Skin epidermis (tissue), 12 donors: ENCODE measurements around the gene ACOT2.
"Not testable (repeated sequence)": the region's sequence is repeated elsewhere in the genome, so short reads cannot be mapped to it uniquely, and the experiment has no call there.

Source experiments
- H3K27ac ChIP-seq, 21 experiments: fragments of 200-600 bp; sonication (generic) in 11 of 21; one replicate each; pipeline ENCODE4 v1.5.0; 2020; ENCODE audit warnings: mild to moderate bottlenecking in 3 of 21, inconsistent platforms in 2 of 21, moderate library complexity in 2 of 21
- H3K4me3 ChIP-seq, 7 experiments: fragments of 200-600 bp; sonication (generic) in 2 of 7; one replicate each; pipeline ENCODE4 v1.5.0; 2020; ENCODE audit warnings: inconsistent platforms in 2 of 7, mild to moderate bottlenecking in 2 of 7, moderate library complexity in 1 of 7

ACOT2 gene, protein sequence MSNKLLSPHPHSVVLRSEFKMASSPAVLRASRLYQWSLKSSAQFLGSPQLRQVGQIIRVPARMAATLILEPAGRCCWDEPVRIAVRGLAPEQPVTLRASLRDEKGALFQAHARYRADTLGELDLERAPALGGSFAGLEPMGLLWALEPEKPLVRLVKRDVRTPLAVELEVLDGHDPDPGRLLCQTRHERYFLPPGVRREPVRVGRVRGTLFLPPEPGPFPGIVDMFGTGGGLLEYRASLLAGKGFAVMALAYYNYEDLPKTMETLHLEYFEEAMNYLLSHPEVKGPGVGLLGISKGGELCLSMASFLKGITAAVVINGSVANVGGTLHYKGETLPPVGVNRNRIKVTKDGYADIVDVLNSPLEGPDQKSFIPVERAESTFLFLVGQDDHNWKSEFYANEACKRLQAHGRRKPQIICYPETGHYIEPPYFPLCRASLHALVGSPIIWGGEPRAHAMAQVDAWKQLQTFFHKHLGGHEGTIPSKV

DNA sequence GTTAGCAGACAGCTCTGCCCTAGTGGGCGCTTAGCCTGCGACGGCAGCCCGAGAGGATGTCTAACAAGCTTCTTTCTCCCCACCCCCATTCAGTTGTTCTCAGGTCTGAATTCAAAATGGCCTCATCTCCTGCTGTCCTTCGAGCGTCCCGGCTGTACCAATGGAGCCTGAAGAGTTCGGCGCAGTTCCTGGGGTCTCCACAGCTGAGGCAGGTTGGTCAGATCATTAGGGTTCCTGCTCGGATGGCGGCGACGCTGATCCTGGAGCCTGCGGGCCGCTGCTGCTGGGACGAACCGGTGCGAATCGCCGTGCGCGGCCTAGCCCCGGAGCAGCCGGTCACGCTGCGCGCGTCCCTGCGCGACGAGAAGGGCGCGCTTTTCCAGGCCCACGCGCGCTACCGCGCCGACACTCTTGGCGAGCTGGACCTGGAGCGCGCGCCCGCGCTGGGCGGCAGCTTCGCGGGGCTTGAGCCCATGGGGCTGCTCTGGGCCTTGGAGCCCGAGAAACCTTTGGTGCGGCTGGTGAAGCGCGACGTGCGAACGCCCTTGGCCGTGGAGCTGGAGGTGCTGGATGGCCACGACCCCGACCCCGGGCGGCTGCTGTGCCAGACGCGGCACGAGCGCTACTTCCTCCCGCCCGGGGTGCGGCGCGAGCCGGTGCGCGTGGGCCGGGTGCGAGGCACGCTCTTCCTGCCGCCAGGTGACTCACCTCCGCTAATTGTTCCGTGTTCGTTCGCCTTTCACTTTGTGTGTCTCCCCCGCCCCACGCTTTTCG is at the start of gene ACOT2:
Gene ACOT2 (plus strand): TSS at position 29 of the 774 bp plus-strand sequence. CDS start 28 bp downstream, at position 57.
- Histone ChIP-seq H3K4me3 (peak within 1 kb of the TSS; percentile 44 to 73 (median 52)), H3K27ac (peak within 1 kb of the TSS; percentile 75 to 95 (median 89))

DNA sequence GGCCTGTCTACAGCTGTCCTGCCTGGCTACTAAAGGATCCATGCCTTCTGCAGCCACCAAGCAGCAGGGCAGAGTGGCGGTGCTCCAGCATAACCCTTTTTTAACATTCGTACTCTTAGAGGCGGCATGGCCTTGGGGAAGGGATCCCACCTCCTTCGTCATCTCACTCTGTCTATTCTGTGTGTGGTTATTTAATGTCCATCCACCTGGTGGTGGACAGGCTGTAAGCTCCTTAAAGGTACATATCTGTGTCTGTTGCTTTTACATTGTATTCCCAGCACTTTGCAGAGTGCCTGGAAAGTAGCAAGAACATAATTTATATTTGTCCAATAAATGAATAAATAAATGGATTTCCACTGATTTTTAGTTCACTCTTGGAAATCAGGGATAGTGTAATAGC is 47.8 kb upstream of the ACOT2 start:
- Histone ChIP-seq H3K27ac (no peak overlapping the region), H3K4me3 (no peak overlapping the region)

- H3K4me3 ChIP-seq: no peak overlapping the region
- H3K27ac ChIP-seq: no peak overlapping the region
These were observed 44.5 kb upstream of the ACOT2 start for GRCh38 chr14:73524493-73524892.

GRCh38 chr14:73526036-73526984 is 42.7 kb upstream of the ACOT2 start:
- no peak overlapping the region for H3K4me3 ChIP-seq
- H3K27ac ChIP-seq: no peak overlapping the region

GRCh38 chr14:73529356-73529755 is 39.7 kb upstream of the ACOT2 start:
- not testable (repeated sequence) for H3K27ac ChIP-seq, H3K4me3 ChIP-seq

DNA sequence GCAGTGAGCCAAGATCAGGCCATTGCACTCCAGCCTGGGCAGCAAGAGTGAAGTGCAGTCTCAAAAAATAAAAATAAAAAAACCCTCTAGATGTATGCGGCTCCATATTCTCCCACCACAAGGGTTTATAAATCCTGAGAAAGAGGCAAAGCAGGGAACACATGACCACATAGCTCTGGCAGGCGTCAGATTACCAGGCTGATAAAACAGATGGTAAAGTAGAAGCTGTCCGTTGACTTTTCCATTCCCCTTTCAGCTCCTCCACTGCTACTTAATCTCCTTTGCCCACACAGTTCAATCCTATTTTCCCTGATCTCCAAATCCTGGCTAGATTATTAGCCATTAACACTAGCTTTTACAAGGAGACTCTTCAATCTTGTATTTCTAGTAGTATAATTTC is 37.0 kb upstream of the ACOT2 start:
- not testable (repeated sequence) for H3K27ac ChIP-seq, H3K4me3 ChIP-seq

- Histone ChIP-seq H3K4me3 (peak overlapping the region in 6 of 7 experiments; percentile 15 to 45 (median 38)), H3K27ac (peak overlapping the region in 15 of 21 experiments; percentile 9 to 87 (median 77))
These were observed 31.6 kb upstream of the ACOT2 start for GRCh38 chr14:73537244-73538045.

DNA sequence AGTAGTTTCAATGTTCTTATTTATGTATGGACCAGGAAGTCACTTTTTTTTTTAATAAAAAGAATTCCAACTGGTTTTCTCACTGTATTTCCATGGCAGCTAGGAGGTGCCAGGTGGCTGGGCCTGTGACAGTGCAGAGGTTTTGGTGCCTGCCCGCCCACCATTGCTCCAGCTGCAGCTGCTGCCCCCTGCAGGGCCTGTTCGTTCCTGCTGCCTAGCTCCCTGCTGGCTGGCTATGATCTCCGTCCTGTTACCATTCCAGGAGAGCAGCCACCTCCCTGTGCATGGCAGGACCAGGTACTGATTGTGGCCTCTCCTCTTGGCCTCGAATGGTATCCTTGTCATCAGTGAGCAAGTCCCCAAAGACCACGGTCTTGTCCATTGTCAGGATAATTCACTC is 30.0 kb upstream of the ACOT2 start:
- not testable (repeated sequence) for H3K27ac ChIP-seq, H3K4me3 ChIP-seq

- H3K27ac ChIP-seq, H3K4me3 ChIP-seq: not testable (repeated sequence)
These were observed 26.1 kb upstream of the ACOT2 start for GRCh38 chr14:73542961-73543360.

DNA sequence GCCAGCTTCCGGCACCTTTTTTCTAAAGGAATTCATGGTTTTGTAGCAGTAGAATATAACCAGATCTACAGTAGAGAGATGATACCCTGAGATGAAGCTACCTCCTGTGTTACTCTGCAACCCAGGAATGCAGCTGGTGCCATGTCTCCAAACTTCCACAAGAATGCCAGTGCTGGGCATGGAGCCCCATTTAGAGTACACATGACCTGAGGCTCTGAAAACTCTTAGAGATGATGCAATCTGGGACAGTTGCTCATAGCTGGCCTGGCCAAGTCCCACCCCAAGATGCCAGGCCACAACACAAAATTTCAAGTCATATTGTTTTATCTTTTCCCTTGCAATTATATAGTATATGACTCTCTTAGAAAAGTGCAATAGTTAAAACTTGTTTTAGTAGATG is 23.7 kb upstream of the ACOT2 start:
- not testable (repeated sequence) for H3K4me3 ChIP-seq, H3K27ac ChIP-seq

DNA sequence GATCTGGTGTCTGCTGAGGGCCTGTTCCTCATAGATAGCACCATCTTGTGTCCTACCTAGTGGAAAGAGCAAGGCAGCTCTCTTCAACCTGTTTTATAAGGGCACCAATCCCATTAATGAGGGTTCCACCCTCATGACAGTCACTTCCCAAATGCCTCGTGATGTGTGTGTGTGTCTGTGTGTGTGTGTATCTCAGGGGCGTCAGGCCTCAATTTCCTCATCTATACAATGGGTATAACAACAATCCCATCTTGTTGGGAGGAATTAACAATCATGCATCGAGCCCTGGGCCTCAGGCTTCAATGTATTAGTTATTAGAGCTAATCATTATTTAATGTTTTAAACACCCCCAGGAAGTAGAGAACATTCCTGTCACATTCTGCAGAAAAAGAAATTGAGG is 19.9 kb upstream of the ACOT2 start:
- not testable (repeated sequence) for H3K27ac ChIP-seq, H3K4me3 ChIP-seq

- H3K27ac ChIP-seq, H3K4me3 ChIP-seq: not testable (repeated sequence)
These were observed 19.0 kb upstream of the ACOT2 start for GRCh38 chr14:73549889-73550524.

DNA sequence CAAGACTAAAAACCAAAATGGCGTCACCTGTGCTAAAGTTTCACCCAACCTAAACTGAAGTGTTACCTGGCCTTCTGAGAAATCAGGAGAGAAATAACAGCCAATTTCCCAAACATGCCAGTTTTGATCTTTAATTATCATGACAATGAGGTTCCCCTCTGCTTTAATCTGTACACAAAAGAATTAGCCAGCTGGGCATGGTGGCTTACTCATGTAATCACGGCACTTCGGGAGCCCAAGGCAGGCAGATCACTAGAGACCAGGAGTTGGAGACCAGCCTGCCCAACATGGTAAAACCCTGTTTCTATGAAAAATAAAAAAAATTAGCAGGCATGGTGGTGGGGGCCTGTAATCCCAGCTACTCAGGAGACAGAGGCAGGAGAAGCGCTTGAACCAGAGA is 15.2 kb upstream of the ACOT2 start:
- H3K4me3 ChIP-seq: no peak overlapping the region
- H3K27ac ChIP-seq: no peak overlapping the region

DNA sequence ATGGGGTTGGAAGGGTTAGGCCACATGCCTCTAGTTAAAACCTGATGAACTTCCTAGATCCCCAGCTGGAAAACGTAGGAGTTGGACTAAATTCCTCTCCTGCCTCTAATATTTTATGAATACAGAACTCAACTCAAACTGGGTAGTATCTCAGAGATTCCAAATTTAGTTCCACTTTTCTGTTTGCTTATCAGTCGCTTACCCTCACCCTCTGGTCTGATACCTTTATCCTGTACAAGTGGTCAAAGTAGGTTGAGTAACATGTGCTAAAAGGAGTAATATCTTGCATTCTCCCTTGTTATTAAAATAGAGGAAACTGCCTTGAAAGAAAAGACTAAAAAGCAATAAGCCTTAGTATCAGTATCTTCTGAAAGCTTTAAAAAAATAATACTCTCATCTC is 11.8 kb upstream of the ACOT2 start:
- not testable (repeated sequence) for H3K27ac ChIP-seq, H3K4me3 ChIP-seq

- H3K27ac ChIP-seq: not testable (repeated sequence)
These were observed 10.8 kb upstream of the ACOT2 start for GRCh38 chr14:73558238-73558637.

DNA sequence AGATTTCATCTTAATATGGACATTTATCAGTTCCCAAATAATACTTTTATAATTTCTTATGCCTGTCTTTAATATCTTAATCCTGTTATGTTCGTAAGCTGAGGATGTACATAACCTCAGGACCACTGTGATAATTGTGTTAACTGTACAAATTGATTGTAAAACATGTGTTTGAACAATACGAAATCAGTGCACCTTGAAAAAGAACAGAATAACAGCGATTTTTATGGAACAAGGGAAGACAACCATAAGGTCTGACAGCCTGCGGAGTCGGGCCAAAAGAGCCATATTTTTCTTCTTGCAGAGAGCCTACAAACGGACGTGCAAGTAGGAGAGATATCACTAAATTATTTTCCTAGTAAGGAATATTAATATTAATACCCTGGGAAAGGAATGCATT is 6.8 kb upstream of the ACOT2 start:
- not testable (repeated sequence) for H3K4me3 ChIP-seq, H3K27ac ChIP-seq

More at GRCh38 chr14:73558238-73558637, 10.8 kb upstream of the ACOT2 start:
- not testable (repeated sequence) for H3K4me3 ChIP-seq

- not testable (repeated sequence) for H3K4me3 ChIP-seq, H3K27ac ChIP-seq
These were observed 6.3 kb upstream of the ACOT2 start for GRCh38 chr14:73562696-73563095.

DNA sequence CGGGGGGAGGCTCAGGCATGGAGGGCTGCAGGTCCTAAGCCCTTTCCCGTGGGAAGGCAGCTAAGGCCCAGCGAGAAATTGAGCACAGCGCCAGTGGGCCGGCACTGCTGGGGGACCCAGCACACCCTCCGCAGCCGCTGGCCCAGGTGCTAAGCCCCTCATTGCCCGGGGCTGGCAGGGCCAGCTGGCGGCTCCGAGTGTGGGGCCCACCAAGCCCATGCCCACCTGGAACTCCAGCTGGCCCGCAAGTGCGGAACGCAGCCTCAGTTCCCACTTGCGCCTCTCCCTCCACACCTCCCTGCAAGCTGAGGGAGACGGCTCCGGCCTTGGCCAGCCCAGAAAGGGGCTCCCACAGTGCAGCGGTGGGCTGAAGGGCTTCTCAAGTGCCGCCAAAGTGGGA is 2.6 kb upstream of the ACOT2 start:
- H3K4me3 ChIP-seq, H3K27ac ChIP-seq: not testable (repeated sequence)
